Measurements from ENCODE around the gene PPP2R2C. TPM values are rescaled to one million over a fixed set of nuclear protein-coding genes. Genes with fewer than 3 reads are reported as not detected.

PPP2R2C gene
- total and polyA plus RNA-seq, 2 of the 4 experiments (the other 2 are of a cell fraction) = 0.03 TPM; not detected in 1

DNA sequence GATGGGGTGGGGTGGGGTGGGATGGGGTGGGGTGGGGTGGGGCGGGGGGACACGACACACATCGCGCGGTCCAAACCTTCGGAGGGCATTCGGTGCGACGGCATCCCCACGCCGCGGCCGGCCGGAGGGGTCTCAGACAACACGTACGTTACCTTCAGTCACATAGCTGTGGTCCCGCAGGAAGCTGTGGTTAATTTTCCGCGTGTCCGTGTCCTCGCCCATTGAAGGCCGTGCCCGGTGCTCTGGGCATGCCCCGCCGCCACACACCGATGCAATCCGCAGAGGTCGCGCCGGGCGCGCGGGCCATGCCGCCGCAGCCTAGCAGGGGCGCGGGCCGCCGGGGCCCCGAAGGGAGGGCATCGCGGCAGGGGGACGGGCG, 417 bp downstream of the PPP2R2C start:
- H2AK9ac ChIP-seq (replicated peaks; ENCODE audit: low read depth, low read length, poor library complexity) = no peak overlapping the region
- no peak overlapping the region for H3K4me3 ChIP-seq (ENCODE audit: insufficient read depth, low read depth, low read length)
- no peak overlapping the region for H3K23ac ChIP-seq (ENCODE audit: low read depth, low read length)
- no peaks in the 10 kb centered on the region for H3K79me1 ChIP-seq (ENCODE audit: low read depth in 1 of 2, low read length in 2 of 2)
- no peak overlapping the region for H4K91ac ChIP-seq (ENCODE audit: insufficient read depth, low read depth, low read length)
- H3K56ac ChIP-seq (ENCODE audit: extremely low read depth, insufficient read depth, low read length) = no peak overlapping the region
- no peak overlapping the region for H3K9ac ChIP-seq (ENCODE audit: low read depth, low read length)
- dilution Hi-C loops (cut with HindIII; ENCODE audit: low sequenced_read_pairs, unreplicated experiment) = no loop called here
- H2BK120ac ChIP-seq (ENCODE audit: low read depth, low read length) = no peak overlapping the region
- no peaks in the 10 kb centered on the region for H3K9me1 ChIP-seq (ENCODE audit: insufficient read depth, low read length)
- H3K14ac ChIP-seq (replicated peaks; ENCODE audit: low read depth, low read length) = no peak overlapping the region
- no peak overlapping the region for H3K27ac ChIP-seq (ENCODE audit: insufficient read depth, low read length)
- no peaks in the 10 kb centered on the region for H3K36me3 ChIP-seq (ENCODE audit: control insufficient read depth, insufficient read depth, low read length)
- no peak overlapping the region for H2AK5ac ChIP-seq (ENCODE audit: low read depth, low read length)
- H4K8ac ChIP-seq (ENCODE audit: low read depth in 2 of 2, low read length in 2 of 2) = no peak overlapping the region
- no peak overlapping the region for H3K4ac ChIP-seq (ENCODE audit: low read depth, low read length)
- no peak overlapping the region for H2BK5ac ChIP-seq (ENCODE audit: low read depth, low read length, poor library complexity, severe bottlenecking)
- no peaks in the 10 kb centered on the region for H4K20me1 ChIP-seq (ENCODE audit: insufficient read depth, low read length)
- H3K4me1 ChIP-seq (ENCODE audit: control insufficient read depth, insufficient read depth, low read length) = no peaks in the 10 kb centered on the region
- H2AFZ ChIP-seq (replicated peaks; ENCODE audit: low read length, poor library complexity) = no peak overlapping the region
- H3K9me3 ChIP-seq (ENCODE audit: control insufficient read depth, insufficient read depth, low read length) = no peaks in the 10 kb centered on the region
- WGBS, 2 experiments (ENCODE audit: extremely low coverage in 2 of 2, insufficient read length in 1 of 2) = 0% methylated on average over 10 of the region's 44 CpGs; no CpG with 5 or more reads in 1 of the 2 experiments
- no peak overlapping the region for H4K5ac ChIP-seq (ENCODE audit: low read depth, low read length)
- in situ Hi-C loops (cut with MboI; ENCODE audit: low sequenced_read_pairs) = no loop called here
- ChIA-PET POLR2A (ENCODE audit: unreplicated experiment) (no interaction called here), CTCF (no interaction called here)
- intact Hi-C loops (cut with micrococcal nuclease) = no loop called here
- no peak overlapping the region for H3K4me2 ChIP-seq (ENCODE audit: low read depth, low read length)
- no TSS peak for BruUV-seq (replicated peaks)
- TF ChIP-seq SMC3 (IDR thresholded peaks at IDR 0.05; ENCODE audit: low read depth, low read length) (no peak), POLR2A (IDR thresholded peaks at IDR 0.05; ENCODE audit: low read depth, low read length) (no peak), RFX5 (IDR thresholded peaks at IDR 0.05; ENCODE audit: low read depth, low read length) (no peak), RAD21 (IDR thresholded peaks at IDR 0.05; ENCODE audit: low read length) (no peak)
- TF ChIP-seq, protein P1, sequence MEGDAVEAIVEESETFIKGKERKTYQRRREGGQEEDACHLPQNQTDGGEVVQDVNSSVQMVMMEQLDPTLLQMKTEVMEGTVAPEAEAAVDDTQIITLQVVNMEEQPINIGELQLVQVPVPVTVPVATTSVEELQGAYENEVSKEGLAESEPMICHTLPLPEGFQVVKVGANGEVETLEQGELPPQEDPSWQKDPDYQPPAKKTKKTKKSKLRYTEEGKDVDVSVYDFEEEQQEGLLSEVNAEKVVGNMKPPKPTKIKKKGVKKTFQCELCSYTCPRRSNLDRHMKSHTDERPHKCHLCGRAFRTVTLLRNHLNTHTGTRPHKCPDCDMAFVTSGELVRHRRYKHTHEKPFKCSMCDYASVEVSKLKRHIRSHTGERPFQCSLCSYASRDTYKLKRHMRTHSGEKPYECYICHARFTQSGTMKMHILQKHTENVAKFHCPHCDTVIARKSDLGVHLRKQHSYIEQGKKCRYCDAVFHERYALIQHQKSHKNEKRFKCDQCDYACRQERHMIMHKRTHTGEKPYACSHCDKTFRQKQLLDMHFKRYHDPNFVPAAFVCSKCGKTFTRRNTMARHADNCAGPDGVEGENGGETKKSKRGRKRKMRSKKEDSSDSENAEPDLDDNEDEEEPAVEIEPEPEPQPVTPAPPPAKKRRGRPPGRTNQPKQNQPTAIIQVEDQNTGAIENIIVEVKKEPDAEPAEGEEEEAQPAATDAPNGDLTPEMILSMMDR (conservative IDR thresholded peaks at IDR 0.05; ENCODE audit: low read depth, low read length) = no peak
- H3K27me3 ChIP-seq (ENCODE audit: control insufficient read depth, insufficient read depth, low read length) = peaks cover 38% of the 10 kb centered on the region
- no peak overlapping the region for H2BK15ac ChIP-seq (ENCODE audit: low read depth, low read length)
- H3K18ac ChIP-seq (ENCODE audit: low read depth, low read length) = no peak overlapping the region
- no peak for DNase-seq
- no peak overlapping the region for H2BK20ac ChIP-seq (ENCODE audit: low read depth, low read length)
- ATAC-seq (ENCODE audit: low read depth) = no peak

Measured in IMR-90 (cell line).